ENCODE results near the gene AQP1.

GRCh38 chr7:30914596-30914995, 2.9 kb downstream of the AQP1 start:
- TF ChIP-seq REST (IDR thresholded peaks at IDR 0.05; ENCODE audit: low read depth, low read length) (no peak), GABPA (IDR thresholded peaks at IDR 0.05; ENCODE audit: low read depth) (no peak), MXI1 (IDR thresholded peaks at IDR 0.05; ENCODE audit: low read depth, low read length) (no peak), CTCF (IDR thresholded peaks at IDR 0.05 in 2 of 3, conservative IDR thresholded peaks at IDR 0.05 in 1 of 3; ENCODE audit: control insufficient read depth in 2 of 3, extremely low read depth in 1 of 3, insufficient read depth in 1 of 3, low read depth in 3 of 3, low read length in 3 of 3) (no peak), RAD21 (IDR thresholded peaks at IDR 0.05; ENCODE audit: insufficient read depth, low read depth, low read length) (no peak), MAX (IDR thresholded peaks at IDR 0.05; ENCODE audit: low read depth, low read length) (no peak), POLR2AphosphoS2 (IDR thresholded peaks at IDR 0.05; ENCODE audit: low read depth, low read length) (no peak), CHD4 (IDR thresholded peaks at IDR 0.05) (no peak), SMC3 (IDR thresholded peaks at IDR 0.05; ENCODE audit: borderline replicate concordance, low read length) (no peak), TAF1 (IDR thresholded peaks at IDR 0.05; ENCODE audit: borderline replicate concordance, low read depth, low read length) (no peak), CHD1 (IDR thresholded peaks at IDR 0.05; ENCODE audit: low read depth, low read length) (no peak), ZNF622 (IDR thresholded peaks at IDR 0.05) (no peak), CHD2 (IDR thresholded peaks at IDR 0.05; ENCODE audit: borderline replicate concordance, low read depth, low read length) (no peak), EZH2 (IDR thresholded peaks at IDR 0.05; ENCODE audit: borderline replicate concordance, control insufficient read depth, low read depth, low read length) (no peak)
